ACHN (cell line): ENCODE results near the gene KLK13.

ENCODE experiments used
- DNase-seq: peaks from one replicate; pipeline ENCODE4 v3.0.0-alpha.2; 2015
- in situ Hi-C: cut with HindIII; loops from 2 replicates; pipeline ENCODE4 v1.10.0; 2017; ENCODE audit warnings: low sequenced_read_pairs, low pct_ligation_motif_present, low pct_unique_long_range_greater_than_20kb

Gene KLK13

GRCh38 chr19:51070334-51071094, 5.6 kb upstream of the KLK13 start:
- DNase-seq, result no peak
- in situ Hi-C loops, result no loop called here

- DNase-seq, result no peak
- in situ Hi-C loops, result no loop called here
Measured at GRCh38 chr19:51066393-51067186, 1.7 kb upstream of the KLK13 start.

- in situ Hi-C loops, result no loop called here
- no peak for DNase-seq
Measured at GRCh38 chr19:51065221-51065960, 499 bp upstream of the KLK13 start.

- in situ Hi-C loops, result no loop called here
- no peak for DNase-seq
Measured at GRCh38 chr19:51063664-51064063, 1.2 kb downstream of the KLK13 start.

- in situ Hi-C loops, result no loop called here
- no peak for DNase-seq
Measured at GRCh38 chr19:51060973-51061372, 3.9 kb downstream of the KLK13 start.

GRCh38 chr19:51060336-51060735, 4.6 kb downstream of the KLK13 start:
- DNase-seq, result no peak

GRCh38 chr19:51059715-51060114, 5.2 kb downstream of the KLK13 start:
- in situ Hi-C loops, result no loop called here
- DNase-seq, result no peak

More at GRCh38 chr19:51060336-51060735, 4.6 kb downstream of the KLK13 start:
- in situ Hi-C loops, result no loop called here

- in situ Hi-C loops, result no loop called here
- no peak for DNase-seq
Measured at GRCh38 chr19:51055866-51056265, 9.0 kb downstream of the KLK13 start.

- DNase-seq, result no peak
- in situ Hi-C loops, result no loop called here
Measured at GRCh38 chr19:51047031-51047335, 17.9 kb downstream of the KLK13 start.

- in situ Hi-C loops, result no loop called here
- DNase-seq, result no peak
Measured at GRCh38 chr19:51044327-51044726, 20.6 kb downstream of the KLK13 start.

GRCh38 chr19:51043497-51043896, 21.4 kb downstream of the KLK13 start:
- no peak for DNase-seq
- in situ Hi-C loops, result no loop called here

- DNase-seq, result no peak
- in situ Hi-C loops, result no loop called here
Measured at GRCh38 chr19:51040151-51040550, 24.7 kb downstream of the KLK13 start.

GRCh38 chr19:51036519-51036918, 28.4 kb downstream of the KLK13 start:
- DNase-seq, result no peak

GRCh38 chr19:51034704-51035103, 30.2 kb downstream of the KLK13 start, which contains the start of gene KLK12:
Gene KLK12, minus strand, starts transcription at chr19:51035002. Its CDS starts 381 bp downstream, at chr19:51034621.
- in situ Hi-C loops, result no loop called here
- DNase-seq, result no peak

More at GRCh38 chr19:51036519-51036918, 28.4 kb downstream of the KLK13 start:
- in situ Hi-C loops, result no loop called here

- in situ Hi-C loops, result no loop called here
- DNase-seq, result no peak
Measured at GRCh38 chr19:51031880-51032225, 33.0 kb downstream of the KLK13 start.

GRCh38 chr19:51031220-51031879, 33.5 kb downstream of the KLK13 start:
- DNase-seq, result no peak
- in situ Hi-C loops, result no loop called here

GRCh38 chr19:51030631-51031030, 34.3 kb downstream of the KLK13 start:
- no peak for DNase-seq
- in situ Hi-C loops, result no loop called here

- DNase-seq, result no peak
- in situ Hi-C loops, result no loop called here
Measured at GRCh38 chr19:51029718-51030117, 35.2 kb downstream of the KLK13 start.

- in situ Hi-C loops, result no loop called here
- DNase-seq, result no peak
Measured at GRCh38 chr19:51027873-51028272, 37.0 kb downstream of the KLK13 start.
